HS-27A (cell line): ENCODE data around the gene SUCLG2.

Experiments used
- DNase-seq: peaks from one replicate; pipeline ENCODE4 v3.0.0-alpha.2; 2012; ENCODE audit warnings: low read depth, missing footprints

The SUCLG2 gene

GRCh38 chr3:67384016-67384415 is 270.4 kb downstream of the SUCLG2 start:
- DNase-seq, result no peak

GRCh38 chr3:67383379-67383778 is 271.0 kb downstream of the SUCLG2 start:
- DNase-seq, result no peak

GRCh38 chr3:67382536-67382935 is 271.9 kb downstream of the SUCLG2 start:
- DNase-seq, result no peak

GRCh38 chr3:67381667-67382272 is 272.6 kb downstream of the SUCLG2 start:
- DNase-seq, result no peak

GRCh38 chr3:67380118-67380517 is 274.3 kb downstream of the SUCLG2 start:
- no peak for DNase-seq

- no peak for DNase-seq
These were observed 277.1 kb downstream of the SUCLG2 start for GRCh38 chr3:67377299-67377698.

GRCh38 chr3:67376416-67376815 is 278.0 kb downstream of the SUCLG2 start:
- DNase-seq, result no peak

GRCh38 chr3:67375976-67376375 is 278.4 kb downstream of the SUCLG2 start:
- DNase-seq, result no peak

- no peak for DNase-seq
These were observed 291.7 kb downstream of the SUCLG2 start for GRCh38 chr3:67362686-67363085.

GRCh38 chr3:67361770-67362169 is 292.6 kb downstream of the SUCLG2 start:
- DNase-seq, result no peak

- no peak for DNase-seq
These were observed 293.1 kb downstream of the SUCLG2 start for GRCh38 chr3:67361323-67361722.

GRCh38 chr3:67357610-67358458 is 296.6 kb downstream of the SUCLG2 start:
- no peak for DNase-seq

- DNase-seq, result peak; percentile 24
These were observed 304.7 kb downstream of the SUCLG2 start for GRCh38 chr3:67349551-67350174.

- DNase-seq, result no peak
These were observed 308.3 kb downstream of the SUCLG2 start for GRCh38 chr3:67346081-67346480.

GRCh38 chr3:67335813-67336212 is 318.6 kb downstream of the SUCLG2 start:
- DNase-seq, result no peak

GRCh38 chr3:67334588-67334987 is 319.8 kb downstream of the SUCLG2 start:
- DNase-seq, result no peak

GRCh38 chr3:67329358-67329757 is 325.1 kb downstream of the SUCLG2 start:
- no peak for DNase-seq

- no peak for DNase-seq
These were observed 326.8 kb downstream of the SUCLG2 start for GRCh38 chr3:67327582-67327981.

GRCh38 chr3:67325231-67325630 is 329.2 kb downstream of the SUCLG2 start:
- no peak for DNase-seq
